Activated CD4-positive, alpha-beta memory T cell treated with anti-CD3 and anti-CD28 coated beads, Interleukin-2, amount 10 ng/mL, durations not matched to agents 7 days and 5 days (primary cell): ENCODE measurements around the gene MAST4. TPM values are rescaled to one million over a fixed set of nuclear protein-coding genes. Genes with fewer than 3 reads are reported as not detected.
"Not testable (repeated sequence)": the region's sequence is repeated elsewhere in the genome, so short reads cannot be mapped to it uniquely, and the experiment has no call there.

ENCODE experiments used
- CTCF ChIA-PET: fragments of 350-600 bp; sonication (Branson Sonifier 250); formaldehyde crosslinking; loops from one replicate; lab custom pipeline; 2021; ENCODE audit warnings: antibody characterized with exemption, inconsistent platforms; lab: Charles Lee
- POLR2A ChIA-PET: fragments of 350-600 bp; sonication (Branson Sonifier 250); formaldehyde crosslinking; loops from one replicate; lab custom pipeline; 2021; ENCODE audit warnings: antibody characterized with exemption; lab: Charles Lee
- DNase-seq: peaks from one replicate; pipeline ENCODE4 v3.0.0-alpha.2; 2020
- H3K27ac Mint-ChIP-seq: one replicate; pipeline ENCODE4 v1.8.0; 2021; ENCODE audit warnings: mild to moderate bottlenecking, mixed read lengths
- H3K27me3 Mint-ChIP-seq: one replicate; pipeline ENCODE4 v1.8.0; 2021; ENCODE audit warnings: mixed read lengths
- H3K36me3 Mint-ChIP-seq: one replicate; pipeline ENCODE4 v1.8.0; 2021; ENCODE audit warnings: low read depth, mixed read lengths
- H3K4me1 Mint-ChIP-seq: one replicate; pipeline ENCODE4 v1.8.0; 2021; ENCODE audit warnings: mixed read lengths
- H3K4me3 Mint-ChIP-seq: one replicate; pipeline ENCODE4 v1.8.0; 2021; ENCODE audit warnings: mild to moderate bottlenecking, mixed read lengths
- H3K9me3 Mint-ChIP-seq: one replicate; pipeline ENCODE4 v1.8.0; 2021; ENCODE audit warnings: mixed read lengths
- total RNA-seq, 2 experiments: library from RNA; stranded (reverse); gene quantifications; one replicate each; pipeline ENCODE4 v1.2.3, GENCODE V29; 2021

Gene MAST4
- total RNA-seq, 2 experiments from 2014 or later: 38.0 to 38.3 TPM

GRCh38 chr5:66821688-66822429, 225.7 kb downstream of the MAST4 start:
- POLR2A ChIA-PET: interaction anchor here (1.0 to 2.4 kb wide), 14 partner anchors 9 to 400 kb away, joined by 3 to 36 read pairs (median 5); no protein-coding TSS in a partner anchor
- peaks cover 2% of the 10 kb centered on the region for H3K9me3 Mint-ChIP-seq
- peak overlapping the region; percentile 63 for H3K4me3 Mint-ChIP-seq
- H3K27ac Mint-ChIP-seq: peak overlapping the region; percentile 94
- DNase-seq: peak; percentile 71
- H3K27me3 Mint-ChIP-seq: no peaks in the 10 kb centered on the region
- CTCF ChIA-PET: interaction anchor here (0.6 to 4.2 kb wide), 8 partner anchors 8 to 385 kb away, joined by 3 to 37 read pairs (median 4); no protein-coding TSS in a partner anchor
- peaks cover 10% of the 10 kb centered on the region for H3K36me3 Mint-ChIP-seq
- peaks cover 56% of the 10 kb centered on the region for H3K4me1 Mint-ChIP-seq

DNA sequence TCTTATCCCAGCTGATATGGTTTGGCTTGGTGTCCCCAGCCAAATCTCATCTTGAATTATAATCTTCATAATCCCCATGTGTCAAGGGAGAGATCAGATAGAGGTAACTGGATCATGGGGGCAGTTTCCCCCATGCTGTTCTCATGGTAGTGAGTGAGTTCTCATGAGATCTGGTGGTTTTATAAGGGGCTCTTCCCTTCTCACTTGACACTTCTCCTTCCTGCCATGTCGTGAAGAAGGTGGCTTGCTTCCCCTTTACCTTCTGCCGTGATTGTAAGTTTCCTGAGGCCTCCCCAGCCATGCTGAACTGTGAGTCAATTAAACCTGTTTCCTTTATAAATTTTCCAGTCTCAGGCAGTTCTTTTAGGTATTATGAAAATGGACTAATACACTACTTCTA, 226.7 kb downstream of the MAST4 start:
- not testable (repeated sequence) for H3K27me3 Mint-ChIP-seq, H3K4me3 Mint-ChIP-seq
- POLR2A ChIA-PET: interaction anchor here (1.5 to 2.0 kb wide), 6 partner anchors 8 to 399 kb away, joined by 4 to 36 read pairs (median 12); no protein-coding TSS in a partner anchor

GRCh38 chr5:66824476-66824875, 228.3 kb downstream of the MAST4 start:
- Mint-ChIP-seq H3K4me1 (peaks cover 65% of the 10 kb centered on the region), H3K4me3 (no peak overlapping the region)

More for the DNA sequence above, 226.7 kb downstream of the MAST4 start:
- not testable (repeated sequence) for H3K36me3 Mint-ChIP-seq, DNase-seq, H3K9me3 Mint-ChIP-seq
- peaks cover 63% of the 10 kb centered on the region for H3K4me1 Mint-ChIP-seq
- CTCF ChIA-PET: interaction anchor here (1.7 to 2.0 kb wide), 2 partner anchors 11 to 18 kb away, joined by 3 to 20 read pairs; no protein-coding TSS in a partner anchor
- H3K27ac Mint-ChIP-seq: peak overlapping the region; percentile 94

DNA sequence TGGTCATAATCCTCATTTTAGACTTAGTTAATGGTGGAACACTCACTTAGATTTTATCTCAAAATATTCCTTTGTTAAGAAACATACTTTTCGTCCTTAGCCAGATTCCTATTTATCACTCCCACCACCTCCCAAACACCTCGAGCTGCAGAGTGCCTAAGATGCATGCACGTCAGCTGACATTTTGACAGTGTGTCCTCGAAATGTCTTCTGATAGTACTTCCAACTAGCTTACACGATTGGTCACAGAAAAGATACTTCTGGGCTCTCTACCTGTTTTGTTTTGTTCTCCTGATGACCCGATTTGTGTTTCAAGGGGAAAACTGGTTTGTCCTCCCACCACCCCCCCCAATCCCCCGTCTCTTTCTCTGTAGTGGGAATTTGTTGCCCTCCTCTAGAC, 230.1 kb downstream of the MAST4 start:
- H3K4me3 Mint-ChIP-seq: no peak overlapping the region
- H3K27ac Mint-ChIP-seq: no peak overlapping the region
- peaks cover 2% of the 10 kb centered on the region for H3K9me3 Mint-ChIP-seq
- H3K4me1 Mint-ChIP-seq: peaks cover 75% of the 10 kb centered on the region
- ChIA-PET POLR2A (interaction anchor here (1.3 kb wide), 1 partner anchor 14 kb away, joined by 9 read pairs; no protein-coding TSS in a partner anchor), CTCF (interaction anchor here (6.0 kb wide), 1 partner anchor 12 kb away, joined by 53 read pairs; no protein-coding TSS in a partner anchor)
- H3K36me3 Mint-ChIP-seq: peaks cover 10% of the 10 kb centered on the region
- no peak for DNase-seq
- H3K27me3 Mint-ChIP-seq: no peaks in the 10 kb centered on the region

More at GRCh38 chr5:66824476-66824875, 228.3 kb downstream of the MAST4 start:
- H3K27me3 Mint-ChIP-seq: no peaks in the 10 kb centered on the region
- ChIA-PET POLR2A (interaction anchor here (1.8 kb wide), 1 partner anchor 17 kb away, joined by 14 read pairs; no protein-coding TSS in a partner anchor), CTCF (interaction anchor here (0.8 to 1.2 kb wide), 3 partner anchors 16 to 383 kb away, joined by 4 read pairs; no protein-coding TSS in a partner anchor)
- peak overlapping the region; percentile 94 for H3K27ac Mint-ChIP-seq
- no peak for DNase-seq
- H3K36me3 Mint-ChIP-seq: peaks cover 10% of the 10 kb centered on the region
- peaks cover 2% of the 10 kb centered on the region for H3K9me3 Mint-ChIP-seq

DNA sequence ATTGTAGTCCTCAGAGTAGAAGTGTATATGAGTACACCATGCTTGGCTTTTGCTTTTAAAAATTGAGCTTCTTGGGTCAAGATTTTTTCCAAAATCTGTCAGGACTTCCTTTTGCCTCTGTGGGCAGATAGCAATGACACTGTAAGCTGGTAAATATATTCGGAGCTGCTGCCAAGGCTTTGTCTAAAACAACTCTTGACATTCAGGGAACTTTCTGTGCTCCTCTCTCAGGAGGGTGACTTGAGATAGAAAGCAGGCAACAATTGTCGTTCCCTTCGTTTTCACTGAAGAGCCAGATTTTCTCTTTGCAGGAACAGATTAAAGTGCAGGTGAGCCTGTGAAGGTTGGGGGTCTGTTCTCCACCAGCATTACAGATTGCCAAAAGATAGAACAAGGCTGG, 230.5 kb downstream of the MAST4 start:
- DNase-seq: no peak
- H3K9me3 Mint-ChIP-seq: peaks cover 2% of the 10 kb centered on the region
- H3K4me1 Mint-ChIP-seq: peaks cover 72% of the 10 kb centered on the region
- no peaks in the 10 kb centered on the region for H3K27me3 Mint-ChIP-seq
- POLR2A ChIA-PET: interaction anchor here (1.3 kb wide), 1 partner anchor 14 kb away, joined by 9 read pairs; no protein-coding TSS in a partner anchor
- no peak overlapping the region for H3K4me3 Mint-ChIP-seq
- H3K27ac Mint-ChIP-seq: no peak overlapping the region
- CTCF ChIA-PET: interaction anchor here (6.0 kb wide), 1 partner anchor 13 kb away, joined by 53 read pairs; no protein-coding TSS in a partner anchor
- H3K36me3 Mint-ChIP-seq: peaks cover 10% of the 10 kb centered on the region

DNA sequence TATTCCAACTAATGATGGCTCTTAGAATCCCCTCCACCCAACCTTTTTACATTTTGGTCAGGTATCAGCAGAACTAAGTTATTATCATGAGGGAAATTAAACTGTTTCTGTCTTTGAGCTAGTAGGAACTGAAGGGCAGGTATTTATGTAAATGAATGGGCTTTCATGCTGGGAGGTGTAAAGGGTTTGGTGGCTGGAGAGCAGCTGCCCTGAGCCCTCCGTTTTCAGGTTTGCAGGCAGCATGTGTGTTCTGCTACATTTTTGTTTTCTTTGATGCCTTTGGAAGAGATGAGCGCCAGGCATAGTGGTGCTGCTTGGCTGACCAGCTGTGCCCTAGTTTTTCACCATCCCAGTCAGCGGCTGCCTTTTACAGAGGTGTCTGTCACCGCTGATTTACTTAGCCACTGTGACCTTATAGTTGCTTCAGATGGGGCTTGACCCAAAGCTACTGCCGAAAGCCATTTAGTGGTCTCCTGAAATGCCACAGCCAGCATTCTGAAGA, 231.9 kb downstream of the MAST4 start:
- ChIA-PET CTCF (interaction anchor here (0.9 to 6.0 kb wide), 8 partner anchors 8 to 1386 kb away, joined by 3 to 78 read pairs (median 14); no protein-coding TSS in a partner anchor), POLR2A (interaction anchor here (0.8 to 4.4 kb wide), 10 partner anchors 10 to 1107 kb away, joined by 4 to 169 read pairs (median 7); no protein-coding TSS in a partner anchor)
- peaks cover 68% of the 10 kb centered on the region for H3K4me1 Mint-ChIP-seq
- H3K27ac Mint-ChIP-seq: peak overlapping the region; percentile 84
- no peak for DNase-seq
- no peaks in the 10 kb centered on the region for H3K27me3 Mint-ChIP-seq
- peaks cover 12% of the 10 kb centered on the region for H3K36me3 Mint-ChIP-seq
- peak overlapping the region; percentile 86 for H3K4me3 Mint-ChIP-seq
- H3K9me3 Mint-ChIP-seq: peaks cover 2% of the 10 kb centered on the region

GRCh38 chr5:66828548-66829357, 232.6 kb downstream of the MAST4 start:
- Mint-ChIP-seq H3K4me1 (peaks cover 66% of the 10 kb centered on the region), H3K27me3 (no peaks in the 10 kb centered on the region), H3K36me3 (peaks cover 9% of the 10 kb centered on the region), H3K27ac (peak overlapping the region; percentile 84), H3K4me3 (peak overlapping the region; percentile 86), H3K9me3 (peaks cover 2% of the 10 kb centered on the region)
- DNase-seq: peak; percentile 82
- ChIA-PET CTCF (interaction anchor here (0.9 to 6.0 kb wide), 9 partner anchors 8 to 1385 kb away, joined by 3 to 78 read pairs (median 11); no protein-coding TSS in a partner anchor), POLR2A (interaction anchor here (0.8 to 4.4 kb wide), 14 partner anchors 10 to 1108 kb away, joined by 4 to 169 read pairs (median 6); no protein-coding TSS in a partner anchor)

GRCh38 chr5:66829358-66829674, 233.1 kb downstream of the MAST4 start:
- peak overlapping the region; percentile 86 for H3K4me3 Mint-ChIP-seq
- peaks cover 7% of the 10 kb centered on the region for H3K36me3 Mint-ChIP-seq
- peaks cover under 1% of the 10 kb centered on the region for H3K9me3 Mint-ChIP-seq
- no peaks in the 10 kb centered on the region for H3K27me3 Mint-ChIP-seq
- DNase-seq: no peak
- ChIA-PET CTCF (interaction anchor here (1.2 to 6.0 kb wide), 8 partner anchors 9 to 1384 kb away, joined by 3 to 78 read pairs (median 14); no protein-coding TSS in a partner anchor), POLR2A (interaction anchor here (0.9 to 4.4 kb wide), 13 partner anchors 11 to 386 kb away, joined by 3 to 169 read pairs (median 6); no protein-coding TSS in a partner anchor)
- H3K4me1 Mint-ChIP-seq: peaks cover 60% of the 10 kb centered on the region
- H3K27ac Mint-ChIP-seq: peak overlapping the region; percentile 84

- CTCF ChIA-PET: interaction anchor here (1.0 to 6.0 kb wide), 7 partner anchors 9 to 375 kb away, joined by 3 to 78 read pairs (median 18); no protein-coding TSS in a partner anchor
- Mint-ChIP-seq H3K27ac (peak overlapping the region; percentile 80), H3K9me3 (no peaks in the 10 kb centered on the region), H3K36me3 (peaks cover 7% of the 10 kb centered on the region), H3K4me3 (peak overlapping the region; percentile 73), H3K27me3 (no peaks in the 10 kb centered on the region), H3K4me1 (peaks cover 56% of the 10 kb centered on the region)
- no peak for DNase-seq
- POLR2A ChIA-PET: interaction anchor here (1.3 to 4.4 kb wide), 9 partner anchors 8 to 376 kb away, joined by 3 to 169 read pairs (median 12); no protein-coding TSS in a partner anchor
Observed at GRCh38 chr5:66829826-66830225, 233.6 kb downstream of the MAST4 start.

- H3K9me3 Mint-ChIP-seq: no peaks in the 10 kb centered on the region
- peak overlapping the region; percentile 66 for H3K4me3 Mint-ChIP-seq
- no peaks in the 10 kb centered on the region for H3K27me3 Mint-ChIP-seq
- DNase-seq: no peak
- peaks cover 52% of the 10 kb centered on the region for H3K4me1 Mint-ChIP-seq
- ChIA-PET POLR2A (interaction anchor here (1.0 to 4.4 kb wide), 6 partner anchors 9 to 376 kb away, joined by 3 to 169 read pairs (median 22); no protein-coding TSS in a partner anchor), CTCF (interaction anchor here (1.0 to 6.0 kb wide), 8 partner anchors 10 to 524 kb away, joined by 3 to 78 read pairs (median 14); no protein-coding TSS in a partner anchor)
- peak overlapping the region; percentile 44 for H3K27ac Mint-ChIP-seq
- H3K36me3 Mint-ChIP-seq: peaks cover 11% of the 10 kb centered on the region
Observed at GRCh38 chr5:66830636-66831035, 234.4 kb downstream of the MAST4 start.

- Mint-ChIP-seq H3K27ac (peak overlapping the region; percentile 36), H3K4me1 (peaks cover 63% of the 10 kb centered on the region), H3K27me3 (peaks cover 3% of the 10 kb centered on the region), H3K36me3 (peaks cover 36% of the 10 kb centered on the region), H3K9me3 (peaks cover 6% of the 10 kb centered on the region), H3K4me3 (no peak overlapping the region)
- ChIA-PET CTCF (interaction anchor here (1.0 to 5.5 kb wide), 7 partner anchors 10 to 533 kb away, joined by 4 to 78 read pairs (median 4); no protein-coding TSS in a partner anchor), POLR2A (interaction anchor here (0.6 to 7.2 kb wide), 12 partner anchors 10 to 382 kb away, joined by 4 to 169 read pairs (median 7); no protein-coding TSS in a partner anchor)
- DNase-seq: no peak
Observed at GRCh38 chr5:66839636-66840185, 243.5 kb downstream of the MAST4 start.
